GM21529 (cell line): Measurements from ENCODE around the gene PRDX3.
"Not testable (repeated sequence)": the region's sequence is repeated elsewhere in the genome, so short reads cannot be mapped to it uniquely, and the experiment has no call there.

Experiments used
- ATAC-seq: cut with Tn5 transposase; IDR thresholded peaks from one replicate; pipeline ENCODE4 v1.9.1; 2021; ENCODE audit not compliant: unreplicated experiment

The PRDX3 gene

DNA sequence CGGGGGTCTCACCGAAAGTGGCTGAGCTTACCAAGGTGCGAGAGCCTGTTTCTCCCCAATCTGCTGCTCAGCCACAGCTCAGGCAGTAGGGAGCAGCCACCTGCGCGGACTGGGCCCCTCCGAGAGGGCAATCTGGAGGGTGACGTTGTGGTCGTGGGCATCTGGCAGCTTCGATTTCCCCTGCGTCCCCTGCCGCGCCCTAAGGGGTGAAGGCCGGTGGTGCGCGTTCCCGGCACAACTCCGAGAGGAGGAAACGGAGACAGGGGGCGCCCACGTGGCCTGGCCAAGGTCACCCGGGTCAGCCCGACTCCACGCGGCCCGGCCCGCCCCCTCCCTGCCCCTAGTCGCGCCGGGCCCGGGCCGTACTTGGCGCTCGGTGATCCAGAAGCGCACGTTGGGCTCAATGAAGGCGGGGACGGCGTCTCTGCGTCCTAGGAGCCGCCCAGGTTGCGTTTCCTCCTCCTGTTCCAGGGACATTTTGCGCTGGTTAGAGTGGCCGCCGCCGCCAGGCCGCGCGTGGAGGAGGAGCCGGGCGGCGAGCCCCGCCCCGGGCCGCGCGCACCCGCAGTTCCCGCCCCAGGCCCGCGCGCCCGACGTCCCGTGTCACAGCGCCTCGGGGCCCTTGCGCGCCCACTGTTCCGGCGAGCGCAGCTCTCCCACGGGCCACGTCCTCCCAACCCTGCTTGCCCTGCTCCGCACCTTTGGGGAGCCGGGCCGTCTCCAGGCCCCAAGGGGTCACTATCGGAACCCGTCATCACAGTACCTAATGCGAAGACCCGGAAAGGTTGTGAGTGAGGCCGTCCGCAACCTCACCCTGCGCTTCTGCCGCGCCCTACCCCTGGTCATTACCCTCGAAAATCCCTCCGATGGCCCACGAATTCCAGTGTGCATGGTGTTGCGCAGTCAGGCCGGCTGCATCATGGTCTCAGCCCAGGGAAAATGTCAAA is 13.2 kb downstream of the PRDX3 start, which contains the start of gene SFXN4:
Gene SFXN4 (minus strand): TSS at position 544 of the 947 bp plus-strand sequence. CDS start 67 bp downstream, at position 477.
- peak; percentile 89 for ATAC-seq

DNA sequence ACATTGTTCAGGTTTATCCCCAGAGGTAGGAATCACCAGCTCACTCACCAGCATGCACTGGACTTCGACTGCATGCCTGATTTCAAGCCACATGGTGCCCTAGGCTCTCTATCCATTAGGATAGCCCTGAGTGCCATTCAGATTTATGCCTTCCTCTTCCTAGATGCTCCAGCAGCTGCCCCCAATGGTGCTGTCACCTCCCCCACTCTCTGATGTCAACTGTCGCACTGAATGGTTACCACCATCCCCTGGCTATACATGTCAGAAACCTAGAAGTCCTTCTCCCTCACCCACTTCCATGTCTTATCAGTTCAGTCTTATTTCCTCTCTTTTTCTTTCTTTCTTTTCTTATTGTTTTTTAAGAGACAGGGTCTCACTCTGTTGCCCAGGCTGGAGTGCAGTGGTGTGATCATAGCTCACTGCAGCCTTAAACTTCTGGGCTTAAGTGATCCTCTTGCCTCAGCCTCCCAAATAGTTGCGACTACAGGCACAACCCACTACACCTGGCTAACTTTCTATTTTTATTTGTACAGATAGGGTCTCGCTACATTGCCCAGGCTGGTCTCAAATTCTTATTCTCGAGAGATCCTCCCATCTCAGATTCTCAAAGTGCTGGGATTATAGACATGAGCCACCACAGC is 16.0 kb downstream of the PRDX3 start:
- no peak for ATAC-seq

DNA sequence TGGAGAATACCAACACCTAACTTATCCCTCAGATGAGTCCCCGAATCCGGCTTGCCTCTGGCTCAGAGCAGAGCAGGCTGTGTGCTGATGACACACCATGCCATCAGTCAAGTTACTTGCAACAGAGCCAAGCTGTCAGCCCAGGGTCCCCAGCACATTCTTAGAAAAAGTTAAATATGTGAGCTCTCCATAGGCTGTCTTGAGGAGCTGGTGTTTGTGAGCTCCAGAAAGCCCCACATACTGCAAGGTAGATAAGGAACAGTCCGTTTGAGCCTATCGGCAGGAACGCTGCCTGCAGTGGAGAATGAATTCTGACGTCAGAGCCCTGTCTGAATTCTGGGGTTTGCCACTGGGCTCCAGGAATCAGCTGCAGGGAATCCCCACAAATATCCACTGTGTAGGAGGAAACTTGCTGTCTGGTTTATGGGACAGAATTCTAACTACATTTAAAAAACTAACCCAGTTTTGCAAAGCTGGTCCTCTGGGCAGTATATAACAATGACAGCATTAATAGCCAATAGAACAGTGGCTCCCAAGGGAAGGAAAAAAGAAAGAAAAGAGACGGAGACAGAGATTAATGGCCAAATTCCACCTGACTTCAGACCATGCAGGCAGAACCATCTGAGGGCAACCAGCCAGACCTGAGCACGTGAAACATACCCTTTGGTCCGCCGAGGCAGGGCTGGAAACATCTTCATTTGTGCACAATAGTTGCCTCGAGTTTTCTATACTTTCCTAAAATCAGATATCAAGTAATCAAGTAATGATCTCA is 16.7 kb downstream of the PRDX3 start:
- ATAC-seq: no peak

DNA sequence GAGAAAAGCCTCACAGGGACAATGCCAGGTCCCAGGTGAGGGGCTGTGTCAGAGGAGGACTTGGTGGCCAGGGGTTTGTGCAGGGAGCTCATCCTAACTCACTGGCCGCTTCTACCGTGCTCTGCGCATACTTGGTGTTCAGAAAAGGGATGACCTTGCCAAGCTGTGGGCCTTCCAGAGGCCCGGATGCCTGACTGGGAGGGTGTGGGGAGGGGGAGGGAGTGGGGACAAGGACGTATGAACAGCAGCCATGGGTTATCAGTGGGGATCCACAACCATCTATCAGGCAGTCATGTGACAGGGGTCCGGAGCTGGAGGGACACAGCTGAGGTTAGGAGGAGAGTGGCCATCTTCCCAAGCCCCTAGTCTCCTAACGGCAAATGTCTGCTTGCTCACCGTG is 19.3 kb downstream of the PRDX3 start:
- no peak for ATAC-seq

DNA sequence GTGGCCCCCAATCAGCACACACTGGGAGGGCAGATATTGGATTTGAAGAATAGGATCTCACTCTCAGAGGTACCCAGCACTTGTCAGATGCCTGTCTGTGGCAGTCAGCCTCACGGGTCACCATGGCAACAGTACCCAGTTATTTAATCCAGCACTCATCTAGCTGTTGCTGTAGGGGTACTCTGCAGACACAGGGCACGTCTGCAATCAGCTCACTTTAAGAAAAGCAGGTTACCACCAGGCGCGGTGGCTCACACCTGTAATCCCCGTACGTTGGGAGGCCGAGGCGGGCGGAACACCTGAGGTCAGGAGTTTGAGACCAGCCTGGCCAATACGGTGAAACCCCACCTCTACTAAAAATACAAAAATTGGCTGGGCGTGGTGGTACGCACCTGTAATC is 25.0 kb downstream of the PRDX3 start:
- ATAC-seq: no peak

DNA sequence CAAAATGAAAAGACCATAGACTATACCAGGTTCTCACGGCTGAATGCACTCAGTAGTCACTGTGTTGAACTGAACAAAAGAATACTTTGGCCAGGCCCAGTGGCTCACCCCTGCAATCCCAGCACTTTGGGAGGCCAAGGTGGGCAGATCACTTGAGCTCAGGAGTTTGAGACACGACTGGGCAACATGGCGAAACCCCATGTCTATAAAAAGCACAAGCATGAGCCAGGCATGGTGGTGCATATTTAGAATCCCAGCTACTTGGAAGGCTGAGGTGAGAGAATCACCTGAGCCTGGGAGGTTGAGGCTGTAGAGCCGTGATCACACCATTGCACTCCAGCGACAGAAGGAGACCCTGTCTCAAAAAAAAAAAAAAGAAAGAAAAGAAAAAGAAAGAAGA is 25.6 kb downstream of the PRDX3 start:
- ATAC-seq: no peak

DNA sequence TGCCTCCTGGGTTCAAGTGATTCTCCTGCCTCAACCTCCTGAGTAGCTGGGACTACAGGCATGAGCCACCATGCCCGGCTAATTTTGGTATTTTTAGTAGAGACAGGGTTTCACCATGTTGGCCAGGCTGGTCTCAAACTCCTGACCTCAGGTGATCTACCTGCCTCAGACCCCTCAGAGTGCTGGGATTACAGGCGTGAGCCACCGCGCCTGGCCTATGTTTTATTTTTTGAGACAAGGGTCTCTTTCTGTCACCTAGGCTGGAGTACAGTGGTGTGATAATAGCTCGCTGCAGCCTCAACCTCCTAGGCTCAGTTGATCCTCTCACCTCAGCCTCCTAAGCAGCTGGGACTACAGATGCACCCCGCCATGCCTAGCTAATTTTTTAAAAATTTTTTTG is 27.0 kb downstream of the PRDX3 start:
- not testable (repeated sequence) for ATAC-seq

DNA sequence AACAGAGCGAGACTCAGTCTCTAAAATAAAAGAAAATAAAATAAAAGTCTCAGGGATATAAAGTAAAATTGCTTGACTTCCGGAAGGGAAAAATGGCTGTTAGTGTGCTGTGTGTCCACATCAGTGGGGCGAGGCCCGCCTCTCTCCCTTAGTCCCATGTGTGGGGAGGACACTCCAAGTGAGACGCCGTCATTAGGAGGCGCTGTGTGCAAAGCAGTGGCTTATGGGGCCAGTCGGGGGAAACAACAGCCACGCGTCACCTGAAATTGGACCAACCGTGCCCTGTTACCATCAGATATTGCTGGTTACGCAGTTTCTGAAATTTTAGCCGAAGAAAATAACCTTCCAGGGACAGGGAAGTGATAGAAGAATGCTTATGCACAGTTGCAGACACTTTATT is 28.9 kb downstream of the PRDX3 start:
- no peak for ATAC-seq

DNA sequence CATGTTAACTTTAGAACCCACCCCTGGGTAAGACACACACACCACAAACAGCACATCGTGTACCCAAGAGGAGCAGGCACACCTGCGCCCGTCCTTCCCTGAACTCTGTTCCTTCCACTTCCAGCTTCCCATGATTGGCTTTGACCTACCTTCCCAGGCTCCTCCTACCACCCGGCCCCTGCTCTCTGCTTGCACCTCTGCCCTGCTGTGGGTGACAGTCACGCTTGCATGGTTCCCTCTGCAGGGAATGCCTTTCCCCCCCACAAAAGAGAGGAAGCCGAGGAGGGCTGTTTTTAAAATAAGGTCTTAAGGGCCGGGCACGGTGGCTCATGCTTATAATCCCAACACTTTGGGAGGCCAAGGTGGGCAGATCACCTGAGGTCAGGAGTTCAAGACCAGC is 29.5 kb downstream of the PRDX3 start:
- no peak for ATAC-seq

DNA sequence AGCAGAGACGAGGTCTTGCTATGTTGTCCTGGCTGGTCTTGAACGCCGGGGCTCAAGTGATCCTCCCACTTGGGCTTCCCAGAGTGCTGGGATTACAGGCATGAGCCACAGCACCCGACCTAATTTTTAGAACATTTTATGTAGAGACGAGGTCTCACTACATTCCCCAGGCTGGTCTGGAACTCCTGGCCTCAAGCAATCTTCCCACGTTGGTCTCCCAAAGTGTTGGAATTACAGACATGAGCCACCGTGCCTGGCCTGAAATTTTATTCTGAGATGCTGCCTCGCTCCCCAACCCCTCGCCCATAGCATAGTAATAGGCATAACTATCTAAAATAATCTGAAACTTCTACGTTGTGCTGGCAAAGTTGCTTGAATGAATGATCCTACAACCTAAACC is 35.0 kb downstream of the PRDX3 start:
- no peak for ATAC-seq

DNA sequence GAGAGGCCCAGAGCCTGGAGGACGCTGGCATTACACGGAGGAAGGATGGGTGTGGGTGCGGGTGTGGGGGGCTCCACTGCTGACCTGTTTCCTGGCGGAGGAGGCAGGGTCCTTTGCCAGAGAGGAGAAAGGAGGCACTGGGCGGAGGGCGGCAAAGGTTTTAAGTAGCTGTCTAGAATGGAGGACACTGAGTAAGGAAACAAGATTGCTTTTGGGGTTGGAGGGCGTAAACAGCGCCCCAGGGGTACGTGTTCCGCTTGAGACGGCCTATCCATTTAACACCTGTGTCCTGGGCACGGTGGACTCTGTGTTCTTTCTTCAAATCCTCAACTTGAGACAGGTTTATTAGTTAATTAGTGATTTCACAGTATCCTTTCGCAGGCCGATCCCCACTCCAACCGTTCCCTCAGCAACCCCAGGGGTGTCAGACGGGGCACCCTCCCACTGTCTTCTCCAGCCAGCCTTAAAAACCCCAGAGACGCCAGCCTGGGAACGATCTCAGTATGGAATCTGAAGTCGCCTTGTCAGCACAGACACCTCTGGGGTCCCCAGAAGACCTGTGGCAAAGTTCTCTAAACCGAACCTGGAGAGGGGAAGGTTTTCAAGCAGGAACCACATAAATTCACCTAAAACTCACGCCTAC is 37.9 kb downstream of the PRDX3 start:
- no peak for ATAC-seq

DNA sequence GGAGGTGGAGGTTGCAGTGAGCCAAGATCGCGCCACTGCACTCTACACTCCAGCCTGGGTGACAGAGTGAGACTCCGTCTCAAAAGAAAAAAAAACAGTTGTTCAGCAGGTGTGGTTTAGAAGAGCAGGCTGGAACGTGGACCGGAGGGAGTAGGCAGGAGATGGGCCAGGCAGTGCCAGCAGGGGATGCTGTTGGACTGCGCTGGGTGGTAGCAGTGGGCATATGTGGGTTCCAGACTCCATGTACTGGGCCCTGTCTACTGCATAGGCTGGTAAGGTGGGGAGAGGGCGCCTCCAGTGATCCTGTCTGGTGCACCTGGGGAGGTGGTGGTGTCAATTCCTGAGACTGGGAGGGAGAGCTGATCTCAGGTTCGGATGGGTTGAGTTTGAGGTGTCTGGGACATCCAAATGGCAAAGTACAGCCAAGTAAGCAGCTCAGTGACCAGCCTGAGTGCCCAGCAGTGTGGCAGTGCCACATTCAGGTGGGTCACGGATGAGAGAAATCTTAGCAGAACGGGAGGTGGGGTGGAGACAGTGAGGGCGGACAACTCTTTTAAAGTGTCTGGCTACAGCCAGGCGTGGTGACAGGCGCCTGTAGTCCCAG is 39.0 kb downstream of the PRDX3 start:
- ATAC-seq: no peak

DNA sequence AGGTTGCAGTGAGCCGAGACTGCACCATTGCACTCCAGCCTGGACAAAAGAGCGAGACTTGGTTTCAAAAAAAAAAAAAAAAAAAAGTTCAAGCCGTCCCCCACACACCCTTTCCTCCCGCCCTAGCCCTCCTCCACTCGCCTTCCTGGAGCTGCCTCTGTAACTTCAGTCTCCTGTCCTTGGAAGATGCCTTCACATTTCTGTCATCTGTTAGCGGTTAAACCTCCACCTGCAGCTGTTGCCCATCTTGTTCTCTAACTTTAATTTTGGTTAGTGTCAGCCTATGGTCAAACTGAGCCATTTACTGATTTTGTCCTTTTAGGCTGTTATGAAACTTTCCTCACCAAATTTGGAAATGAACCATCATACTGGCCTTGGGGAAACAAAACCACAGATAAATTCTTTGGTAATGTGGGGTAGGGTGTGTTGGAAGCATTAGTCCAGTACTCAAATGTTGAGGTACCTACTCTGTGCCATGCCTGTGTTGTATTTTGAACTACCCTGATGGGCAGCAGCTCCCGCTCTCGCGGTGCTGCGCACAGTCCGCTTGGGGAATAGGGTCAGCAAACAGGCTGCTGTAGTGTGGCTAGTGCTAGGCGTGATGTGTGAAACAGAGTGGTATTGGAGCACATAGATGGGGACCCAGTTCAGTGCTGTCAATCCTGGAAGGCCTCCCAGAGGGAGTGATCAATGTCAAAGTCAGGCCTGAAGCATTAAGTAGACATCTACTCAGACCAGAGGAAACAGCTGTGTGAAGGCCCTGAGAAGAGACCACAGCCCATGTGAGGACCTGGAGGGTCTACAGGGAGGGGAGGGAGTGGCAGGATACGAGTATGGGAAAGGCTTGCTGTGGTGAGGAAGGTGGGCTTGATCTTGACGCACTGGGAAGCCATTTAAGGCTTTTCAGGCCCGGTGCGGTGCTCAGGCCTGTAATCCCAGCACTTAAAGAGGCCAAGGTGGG is 40.0 kb downstream of the PRDX3 start:
- no peak for ATAC-seq

DNA sequence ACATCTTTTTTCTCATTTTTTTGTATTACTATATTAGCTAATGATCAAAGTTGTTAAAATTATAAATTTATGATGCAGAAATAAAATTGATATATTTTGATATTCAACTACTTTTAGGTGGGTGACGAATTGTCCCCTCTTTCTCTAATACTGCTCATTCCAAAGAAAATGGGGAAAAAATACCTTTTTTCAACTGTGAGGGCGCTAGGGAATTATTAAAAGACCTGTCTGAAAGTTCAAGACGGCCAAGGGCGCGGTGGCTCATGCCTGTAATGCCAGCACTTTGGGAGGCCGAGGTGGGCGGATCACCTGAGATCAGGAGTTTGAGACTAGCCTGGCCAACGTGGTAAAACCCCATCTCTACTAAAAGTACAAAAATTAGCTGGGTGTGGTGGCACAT is 40.7 kb downstream of the PRDX3 start:
- ATAC-seq: not testable (repeated sequence)

DNA sequence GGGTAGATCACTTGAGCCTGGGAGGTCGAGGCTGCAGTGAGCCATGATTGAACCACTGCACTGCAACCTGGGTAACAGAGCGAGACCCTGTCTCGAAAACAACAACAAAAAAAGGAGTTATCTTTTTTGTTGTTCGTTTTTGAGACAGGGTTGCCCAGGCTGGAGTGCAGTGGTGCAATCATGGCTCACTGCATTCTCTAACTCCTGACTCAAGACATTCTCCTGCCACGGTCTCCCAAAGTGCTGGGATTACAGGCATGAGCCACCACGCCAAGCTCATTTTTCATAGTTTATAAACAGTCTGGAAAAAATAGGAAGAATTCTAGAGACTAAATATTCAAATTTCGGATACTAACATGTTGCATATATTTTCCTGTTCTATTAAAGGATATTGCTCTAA is 42.5 kb downstream of the PRDX3 start:
- no peak for ATAC-seq

DNA sequence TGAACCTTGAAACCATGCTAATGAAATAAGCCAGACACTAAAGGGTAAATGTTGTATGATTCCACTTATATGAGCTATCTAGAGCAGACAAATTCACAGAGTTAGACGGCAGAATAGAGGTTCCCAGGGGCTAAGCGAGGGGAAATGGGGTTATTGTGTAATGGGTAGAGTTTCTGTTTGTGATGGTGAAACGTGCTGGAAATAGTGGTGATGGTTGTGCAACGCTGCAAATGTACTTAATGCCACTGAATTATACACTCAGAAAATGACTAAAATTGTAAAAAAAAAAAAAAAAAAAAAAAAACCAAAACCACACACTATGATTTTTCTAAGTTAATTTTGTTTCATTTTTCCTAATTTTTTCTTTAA is 43.1 kb downstream of the PRDX3 start:
- no peak for ATAC-seq

DNA sequence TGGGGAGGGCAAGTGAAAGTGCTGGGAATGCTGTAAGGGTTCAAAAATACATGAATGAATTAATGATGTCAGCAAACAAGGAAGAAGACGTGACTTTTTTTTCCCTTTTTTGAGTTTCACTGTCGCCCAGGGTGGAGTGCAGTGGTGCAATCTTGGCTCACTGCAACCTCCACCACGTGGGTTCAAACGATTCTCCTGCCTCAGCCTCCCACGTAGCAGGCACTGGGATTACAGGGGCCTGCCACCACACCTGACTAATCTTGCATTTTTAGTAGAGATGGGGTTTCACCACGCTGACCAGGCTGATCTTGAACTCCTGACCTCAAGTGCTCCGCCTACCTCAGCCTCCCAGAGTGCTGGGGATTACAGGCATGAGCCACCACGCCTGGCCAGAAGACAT is 44.7 kb downstream of the PRDX3 start:
- no peak for ATAC-seq

DNA sequence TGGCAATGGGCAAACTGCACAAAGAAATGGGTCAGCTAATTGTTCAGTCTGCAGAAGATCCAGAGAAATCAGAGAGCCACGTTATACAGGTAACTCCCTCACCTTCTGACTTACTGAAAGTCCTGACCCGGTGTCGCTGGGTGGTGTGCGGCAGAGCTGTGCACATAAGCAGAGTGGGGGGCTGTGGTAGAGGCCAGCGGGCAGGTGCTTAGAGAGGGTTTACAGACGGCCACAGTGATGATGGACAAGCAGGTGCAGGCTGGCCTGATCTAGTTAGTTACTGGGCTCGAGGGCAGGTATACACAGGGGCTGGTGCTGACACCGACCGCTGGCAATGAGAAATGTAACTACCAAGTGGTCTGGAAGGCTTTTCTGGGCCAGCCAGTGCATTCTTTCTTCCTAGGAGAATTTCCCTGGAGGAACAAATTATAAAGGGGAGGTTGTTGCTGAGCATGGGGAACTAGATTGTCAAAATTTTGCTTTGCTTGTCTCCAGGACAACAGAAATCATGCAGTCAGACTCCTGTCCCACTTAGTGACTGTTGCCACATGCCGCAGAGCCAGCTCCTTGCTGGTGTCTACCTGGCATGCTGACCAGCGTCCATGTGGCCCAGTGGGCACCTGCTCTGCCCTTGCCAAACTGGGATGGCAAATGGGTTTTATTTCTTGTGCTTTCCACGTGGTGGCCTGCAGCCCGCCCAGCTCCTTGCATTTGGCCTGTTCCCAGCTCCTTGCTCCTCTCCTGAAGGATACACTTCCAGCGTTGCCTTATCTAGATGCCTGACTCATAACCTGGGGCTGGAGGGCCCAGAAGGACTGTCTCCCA is 45.9 kb downstream of the PRDX3 start:
- no peak for ATAC-seq
